PC-9 (cell line): ENCODE results near the gene VSTM5.

Source experiments
- EZH2 ChIP-seq: fragments of 200-600 bp; sonication (generic); IDR thresholded peaks from 2 replicates; pipeline ENCODE4 v1.8.0; 2017; ENCODE audit warnings: antibody characterized with exemption, low read depth
- TF ChIP-seq, protein P1 (sequence below): fragments of 200-600 bp; sonication (generic); conservative IDR thresholded peaks from 2 replicates; pipeline ENCODE4 v1.6.1; 2017; ENCODE audit warnings: mixed run types, antibody characterized with exemption, mild to moderate bottlenecking, moderate library complexity

DNA sequence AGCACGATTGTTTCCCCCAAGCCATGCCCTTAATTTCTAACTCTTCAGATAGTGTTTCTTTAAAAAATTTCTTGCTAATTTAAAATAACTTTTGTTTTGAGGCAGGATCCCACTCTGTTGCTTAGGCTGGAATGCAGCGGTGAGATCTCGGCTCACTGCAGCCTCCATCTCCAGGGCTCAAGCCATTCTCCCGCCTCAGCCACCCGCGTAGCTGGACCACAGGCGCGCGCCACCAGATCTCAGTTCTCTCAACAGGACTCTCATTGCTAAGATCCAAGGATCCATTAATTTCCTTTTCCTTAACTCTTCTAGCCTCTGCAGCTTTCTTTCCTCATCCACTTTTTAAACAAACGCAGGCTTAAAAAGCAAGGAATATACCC is 66.7 kb downstream of the VSTM5 start:
- TF ChIP-seq, protein P1, sequence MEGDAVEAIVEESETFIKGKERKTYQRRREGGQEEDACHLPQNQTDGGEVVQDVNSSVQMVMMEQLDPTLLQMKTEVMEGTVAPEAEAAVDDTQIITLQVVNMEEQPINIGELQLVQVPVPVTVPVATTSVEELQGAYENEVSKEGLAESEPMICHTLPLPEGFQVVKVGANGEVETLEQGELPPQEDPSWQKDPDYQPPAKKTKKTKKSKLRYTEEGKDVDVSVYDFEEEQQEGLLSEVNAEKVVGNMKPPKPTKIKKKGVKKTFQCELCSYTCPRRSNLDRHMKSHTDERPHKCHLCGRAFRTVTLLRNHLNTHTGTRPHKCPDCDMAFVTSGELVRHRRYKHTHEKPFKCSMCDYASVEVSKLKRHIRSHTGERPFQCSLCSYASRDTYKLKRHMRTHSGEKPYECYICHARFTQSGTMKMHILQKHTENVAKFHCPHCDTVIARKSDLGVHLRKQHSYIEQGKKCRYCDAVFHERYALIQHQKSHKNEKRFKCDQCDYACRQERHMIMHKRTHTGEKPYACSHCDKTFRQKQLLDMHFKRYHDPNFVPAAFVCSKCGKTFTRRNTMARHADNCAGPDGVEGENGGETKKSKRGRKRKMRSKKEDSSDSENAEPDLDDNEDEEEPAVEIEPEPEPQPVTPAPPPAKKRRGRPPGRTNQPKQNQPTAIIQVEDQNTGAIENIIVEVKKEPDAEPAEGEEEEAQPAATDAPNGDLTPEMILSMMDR: peak; percentile 42; the same call in 1 of the 2 replicates
- no peak for TF ChIP-seq EZH2
